Ascending aorta (tissue), 2 donors: Measurements from ENCODE around the gene GALM. TPM values are rescaled to one million over a fixed set of nuclear protein-coding genes. Genes with fewer than 3 reads are reported as not detected.

ENCODE experiments used
- DNase-seq, 2 donors: peaks; one replicate each; pipeline ENCODE4 v3.0.0-alpha.2; 2019; ENCODE audit warnings: low spot score in 2 of 2
- H3K27ac ChIP-seq, 2 donors: fragments of 200-600 bp; sonication (generic); one replicate each; pipeline ENCODE4 v1.5.1; 2016 to 2017; ENCODE audit warnings: mild to moderate bottlenecking in 1 of 2
- H3K27me3 ChIP-seq: fragments of 200-600 bp; sonication (generic); one replicate; pipeline ENCODE4 v1.5.1; 2017
- H3K36me3 ChIP-seq, 2 donors: fragments of 200-600 bp; sonication (generic); one replicate each; pipeline ENCODE4 v1.5.1; 2016
- H3K4me1 ChIP-seq, 2 donors: fragments of 200-600 bp; sonication (generic); one replicate each; pipeline ENCODE4 v1.5.1; 2016 to 2017; ENCODE audit warnings: mild to moderate bottlenecking in 1 of 2
- H3K4me3 ChIP-seq, 2 donors: fragments of 200-600 bp; sonication (generic); one replicate each; pipeline ENCODE4 v1.5.1; 2016 to 2017; ENCODE audit warnings: mild to moderate bottlenecking in 1 of 2
- H3K9me3 ChIP-seq, 2 donors: fragments of 200-600 bp; sonication (generic); one replicate each; pipeline ENCODE4 v1.5.1; 2016
- intact Hi-C: fragments of 100-400 bp; cut with DNase I; formaldehyde crosslinking; loops from one replicate; pipeline ENCODE4 v1.15.1; 2023
- total RNA-seq: library from RNA; depleted of rRNA; stranded (reverse); fragments of >200 nt; gene quantifications from one replicate; pipeline ENCODE4 v1.1.0, GENCODE V29; 2016
- TF ChIP-seq, protein P1 (sequence below), 3 experiments: fragments of 200-600 bp in 2 of 3; fragments of 450-650 bp in 1 of 3; sonication (generic) in 2 of 3; IDR thresholded peaks; one replicate each; pipeline ENCODE4 v1.5.1; 2016 to 2019; ENCODE audit warnings: antibody characterized with exemption in 3 of 3, mild to moderate bottlenecking in 1 of 3, moderate library complexity in 1 of 3

The GALM gene
- total RNA-seq, 1 donor from 2014 or later: 1.4 TPM

DNA sequence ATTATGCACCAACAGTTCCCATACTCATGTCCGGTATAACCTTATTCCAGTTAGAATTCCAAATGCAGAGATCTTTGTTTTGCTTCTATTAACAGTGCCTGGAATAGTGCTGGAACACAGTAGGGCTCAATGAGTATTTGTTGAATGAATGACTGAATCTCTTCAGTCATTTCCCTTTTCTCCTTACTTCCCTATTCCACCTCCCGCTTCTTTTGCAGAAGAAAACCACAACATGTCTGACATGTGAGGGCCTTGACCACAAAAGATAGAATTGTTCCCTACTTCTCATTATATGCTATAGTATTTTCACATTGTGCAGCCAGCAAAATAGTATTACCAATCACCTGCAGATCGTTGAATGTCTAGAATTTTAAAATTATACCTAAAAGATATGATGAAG is 43.7 kb upstream of the GALM start:
- intact Hi-C loops: no loop called here
- H3K4me1 ChIP-seq: peaks cover 0 to 14% of the 10 kb centered on the region in 2 donors
- no peaks in the 10 kb centered on the region for H3K27me3 ChIP-seq
- no peak overlapping the region for H3K4me3 ChIP-seq
- no peak for DNase-seq
- H3K9me3 ChIP-seq: no peaks in the 10 kb centered on the region
- no peak overlapping the region for H3K27ac ChIP-seq
- TF ChIP-seq, protein P1, sequence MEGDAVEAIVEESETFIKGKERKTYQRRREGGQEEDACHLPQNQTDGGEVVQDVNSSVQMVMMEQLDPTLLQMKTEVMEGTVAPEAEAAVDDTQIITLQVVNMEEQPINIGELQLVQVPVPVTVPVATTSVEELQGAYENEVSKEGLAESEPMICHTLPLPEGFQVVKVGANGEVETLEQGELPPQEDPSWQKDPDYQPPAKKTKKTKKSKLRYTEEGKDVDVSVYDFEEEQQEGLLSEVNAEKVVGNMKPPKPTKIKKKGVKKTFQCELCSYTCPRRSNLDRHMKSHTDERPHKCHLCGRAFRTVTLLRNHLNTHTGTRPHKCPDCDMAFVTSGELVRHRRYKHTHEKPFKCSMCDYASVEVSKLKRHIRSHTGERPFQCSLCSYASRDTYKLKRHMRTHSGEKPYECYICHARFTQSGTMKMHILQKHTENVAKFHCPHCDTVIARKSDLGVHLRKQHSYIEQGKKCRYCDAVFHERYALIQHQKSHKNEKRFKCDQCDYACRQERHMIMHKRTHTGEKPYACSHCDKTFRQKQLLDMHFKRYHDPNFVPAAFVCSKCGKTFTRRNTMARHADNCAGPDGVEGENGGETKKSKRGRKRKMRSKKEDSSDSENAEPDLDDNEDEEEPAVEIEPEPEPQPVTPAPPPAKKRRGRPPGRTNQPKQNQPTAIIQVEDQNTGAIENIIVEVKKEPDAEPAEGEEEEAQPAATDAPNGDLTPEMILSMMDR (IDR thresholded peaks at IDR 0.05): no peak
- no peaks in the 10 kb centered on the region for H3K36me3 ChIP-seq

DNA sequence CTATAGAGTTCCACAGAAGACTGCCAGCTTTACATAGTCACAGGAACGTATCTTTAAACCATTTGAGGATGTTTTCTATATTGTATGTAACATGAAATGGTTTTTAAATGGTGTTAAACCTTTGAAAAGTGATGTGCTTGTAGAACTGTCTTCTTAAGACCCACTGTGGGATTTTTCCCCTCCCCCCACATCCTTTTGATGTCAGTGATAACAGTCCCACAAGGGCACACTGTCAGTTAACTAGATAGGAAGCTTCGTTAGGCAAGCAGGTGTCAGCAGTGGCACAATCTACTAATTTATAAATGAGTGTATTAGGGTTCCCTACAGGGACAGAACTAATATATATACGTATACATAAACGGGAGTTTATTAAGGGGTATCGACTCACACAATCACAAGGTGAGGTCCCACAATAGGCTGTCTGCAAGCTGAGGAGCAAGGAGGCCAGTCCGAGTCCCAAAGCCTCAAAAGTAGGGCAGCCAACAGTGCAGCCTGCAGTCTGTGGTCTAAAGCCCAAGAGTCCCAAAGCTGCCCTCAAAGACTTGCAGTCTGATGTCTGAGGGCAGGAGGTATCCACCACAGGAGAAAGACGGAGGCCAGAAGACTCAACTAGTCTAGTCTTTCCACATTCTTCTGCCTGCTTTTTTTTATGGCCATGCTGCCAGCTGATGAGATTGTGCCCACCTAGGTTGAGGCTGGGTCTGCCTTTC is 39.4 kb upstream of the GALM start:
- peaks cover 0 to 7% of the 10 kb centered on the region in 2 donors for H3K9me3 ChIP-seq
- H3K27ac ChIP-seq: no peak overlapping the region
- no peaks in the 10 kb centered on the region for H3K27me3 ChIP-seq
- intact Hi-C loops: no loop called here
- no peak for DNase-seq
- TF ChIP-seq, protein P1 (IDR thresholded peaks at IDR 0.05): no peak
- H3K4me3 ChIP-seq: no peak overlapping the region
- peaks cover 0 to 4% of the 10 kb centered on the region in 2 donors for H3K4me1 ChIP-seq
- no peaks in the 10 kb centered on the region for H3K36me3 ChIP-seq

DNA sequence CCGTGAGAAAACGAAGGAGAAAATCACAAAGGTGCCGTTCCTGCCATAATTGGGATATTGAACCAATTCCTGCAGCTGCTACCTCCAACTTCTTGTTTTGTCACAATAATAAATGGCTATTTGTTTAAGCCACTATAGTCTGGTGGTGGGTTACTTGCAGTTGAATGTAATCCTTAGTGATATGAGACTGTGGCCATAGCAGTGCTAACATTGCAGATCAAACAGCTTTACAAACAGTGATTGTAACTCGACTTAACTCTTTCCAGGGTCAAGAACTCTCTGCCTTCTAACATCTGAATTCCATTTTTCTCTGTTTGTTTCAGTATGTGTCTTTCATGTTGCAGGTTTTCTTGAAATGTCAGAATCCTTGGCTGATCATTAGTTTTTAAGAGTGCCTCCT is 38.5 kb upstream of the GALM start:
- no peak overlapping the region for H3K4me3 ChIP-seq
- no peak overlapping the region for H3K27ac ChIP-seq
- intact Hi-C loops: no loop called here
- peaks cover 0 to 7% of the 10 kb centered on the region in 2 donors for H3K9me3 ChIP-seq
- H3K27me3 ChIP-seq: no peaks in the 10 kb centered on the region
- H3K4me1 ChIP-seq: peaks cover 0 to 4% of the 10 kb centered on the region in 2 donors
- no peaks in the 10 kb centered on the region for H3K36me3 ChIP-seq
- TF ChIP-seq, protein P1 (IDR thresholded peaks at IDR 0.05): no peak
- no peak for DNase-seq

DNA sequence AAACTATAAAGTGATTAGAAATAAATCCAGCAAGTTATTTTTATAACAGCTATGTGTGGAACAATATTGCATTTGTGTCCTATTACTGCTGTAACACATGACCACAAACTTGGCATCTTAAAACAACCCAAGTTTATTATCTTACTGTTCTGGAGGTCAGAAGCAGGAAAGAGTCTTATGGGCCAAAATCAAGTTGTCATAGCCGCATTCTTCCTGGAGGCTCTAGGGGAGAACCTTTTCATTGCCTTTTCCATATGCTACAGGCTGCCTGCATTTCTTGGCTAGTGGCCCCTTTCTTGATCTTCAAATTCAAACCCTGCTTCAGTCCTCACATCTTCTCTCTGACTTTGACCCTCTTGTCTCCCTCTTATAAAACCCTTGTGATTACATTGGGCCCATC is 36.2 kb upstream of the GALM start:
- intact Hi-C loops: no loop called here
- TF ChIP-seq, protein P1 (IDR thresholded peaks at IDR 0.05): no peak

DNA sequence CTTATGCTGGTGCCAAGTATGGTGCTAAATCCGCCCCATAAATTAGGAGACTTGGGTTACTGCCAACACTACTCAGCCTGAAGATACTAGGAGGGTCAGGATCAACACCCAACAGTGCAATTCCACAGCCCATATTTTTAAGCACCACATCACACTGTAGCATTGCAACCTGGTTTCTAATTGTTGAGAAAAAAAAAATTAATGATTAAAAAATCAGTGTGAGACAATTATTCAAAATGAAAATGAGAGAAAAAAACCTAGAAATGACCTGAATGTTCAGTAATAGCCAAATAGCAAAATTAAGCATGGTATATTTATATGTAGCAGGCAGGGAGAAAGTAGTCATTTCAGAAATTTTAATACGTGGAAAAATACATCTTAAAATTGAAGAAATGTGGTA is 33.9 kb upstream of the GALM start:
- Histone ChIP-seq H3K27me3 (no peaks in the 10 kb centered on the region), H3K4me3 (no peak overlapping the region), H3K27ac (no peak overlapping the region), H3K36me3 (no peaks in the 10 kb centered on the region), H3K9me3 (peaks cover 0 to 7% of the 10 kb centered on the region in 2 donors), H3K4me1 (peaks cover 4% of the 10 kb centered on the region in 2 donors)
- TF ChIP-seq, protein P1 (IDR thresholded peaks at IDR 0.05): no peak
- no peak for DNase-seq
- intact Hi-C loops: no loop called here

More for the DNA sequence above, 36.2 kb upstream of the GALM start:
- DNase-seq: no peak
- no peak overlapping the region for H3K4me3 ChIP-seq
- peaks cover 0 to 7% of the 10 kb centered on the region in 2 donors for H3K9me3 ChIP-seq
- H3K27ac ChIP-seq: no peak overlapping the region
- H3K27me3 ChIP-seq: no peaks in the 10 kb centered on the region
- H3K36me3 ChIP-seq: no peaks in the 10 kb centered on the region
- H3K4me1 ChIP-seq: peaks cover 2 to 4% of the 10 kb centered on the region in 2 donors
